A549 (cell line): Measurements from ENCODE around the gene MPST. TPM values are rescaled to one million over a fixed set of nuclear protein-coding genes. Genes with fewer than 3 reads are reported as not detected.

Experiments
- ATAC-seq, 2 experiments: fragments of 200-7000 bp in 1 of 2; fragments of >200 bp in 1 of 2; cut with Nextera tagmentation in 1 of 2; cut with Tn5 transposase in 1 of 2; 3 replicates each; pipeline versions ENCODE4 v1.8.0 to v1.9.1; 2018 to 2020; ENCODE audit warnings: mild to moderate bottlenecking in 1 of 2, moderate library complexity in 1 of 2
- CTCF ChIA-PET: fragments of 300-600 bp; sonication (Branson Sonifier 250); formaldehyde crosslinking; extraction: SDS; loops from one replicate; lab custom pipeline; 2021; ENCODE audit warnings: antibody characterized with exemption, inconsistent platforms; lab: Yijun Ruan, JAX
- POLR2A ChIA-PET: fragments of 350-600 bp; formaldehyde crosslinking; extraction: SDS; loops from one replicate; lab custom pipeline; 2021; ENCODE audit warnings: antibody characterized with exemption, inconsistent platforms; lab: Yijun Ruan, JAX
- DNase-seq, 2 experiments: peaks; one replicate each; pipeline versions ENCODE4 v3.0.0 to v3.0.0-alpha.2; 2011 to 2016; ENCODE audit warnings: low read depth in 1 of 2, low spot score in 1 of 2
- FAIRE-seq: peaks from 2 replicates; lab custom pipeline; 2011; peaks lifted over from hg19 to GRCh38; lab: Jason Lieb, UNC
- H3K27ac ChIP-seq, 2 experiments: fragments of >200 bp; sonication (Bioruptor Twin); formaldehyde crosslinking; 3 replicates each; pipeline ENCODE4 v1.5.1; 2016 to 2017
- H3K4me1 ChIP-seq: fragments of >200 bp; sonication (Bioruptor Twin); formaldehyde crosslinking; 3 replicates; pipeline ENCODE4 v1.6.1; 2016
- H3K4me2 ChIP-seq: fragments of >200 bp; sonication (Bioruptor Twin); formaldehyde crosslinking; 3 replicates; pipeline ENCODE4 v1.6.1; 2016
- H3K4me3 ChIP-seq: fragments of >200 bp; sonication (Bioruptor Twin); formaldehyde crosslinking; 3 replicates; pipeline ENCODE4 v1.5.1; 2016
- H3K9me3 ChIP-seq: fragments of >200 bp; sonication (Bioruptor Twin); formaldehyde crosslinking; 3 replicates; pipeline ENCODE4 v1.6.1; 2016
- ATOH8 ChIP-seq: fragments of 250-450 bp; sonication (Bioruptor Pico); IDR thresholded peaks from 2 replicates; pipeline ENCODE4 v1.5.0; 2020; ENCODE audit warnings: low read depth, mild to moderate bottlenecking, moderate library complexity
- BHLHE40 ChIP-seq: IDR thresholded peaks from 2 replicates; pipeline ENCODE4 v1.6.1; 2012; ENCODE audit warnings: low read depth, low read length, inconsistent platforms
- CBX2 ChIP-seq: fragments of 200-600 bp; sonication (generic); IDR thresholded peaks from 2 replicates; pipeline ENCODE4 v1.6.1; 2016; ENCODE audit warnings: low read depth, mild to moderate bottlenecking, borderline replicate concordance
- CBX8 ChIP-seq: fragments of 200-600 bp; sonication (generic); IDR thresholded peaks from 2 replicates; pipeline ENCODE4 v1.6.1; 2016
- CEBPB ChIP-seq, 2 experiments: fragments of >200 bp in 1 of 2; sonication (Bioruptor Twin) in 1 of 2; formaldehyde crosslinking in 1 of 2; IDR thresholded peaks; 2 replicates each; pipeline ENCODE4 v1.6.1; 2012 to 2016
- EHF ChIP-seq: fragments of 250-450 bp; sonication (Bioruptor Pico); IDR thresholded peaks from 2 replicates; pipeline ENCODE4 v1.5.0; 2020; ENCODE audit warnings: mild to moderate bottlenecking
- EHMT2 ChIP-seq: fragments of 200-600 bp; sonication (generic); IDR thresholded peaks from 2 replicates; pipeline ENCODE4 v1.6.1; 2016; ENCODE audit warnings: antibody characterized with exemption, low read depth, mild to moderate bottlenecking, moderate library complexity
- EP300 ChIP-seq, 2 experiments: fragments of >200 bp; sonication (Bioruptor Twin); formaldehyde crosslinking; IDR thresholded peaks; 2 replicates in 1 of 2; 3 replicates in 1 of 2; pipeline ENCODE4 v1.6.1; 2016 to 2017
- HOXA7 ChIP-seq: fragments of 250-450 bp; sonication (Bioruptor Pico); IDR thresholded peaks from 2 replicates; pipeline ENCODE4 v1.5.0; 2020; ENCODE audit warnings: mild to moderate bottlenecking, moderate library complexity
- HOXB13 ChIP-seq: fragments of 250-450 bp; sonication (Bioruptor Pico); IDR thresholded peaks from 2 replicates; pipeline ENCODE4 v1.5.0; 2020; ENCODE audit warnings: low read depth, mild to moderate bottlenecking, moderate library complexity
- JUNB ChIP-seq: fragments of >200 bp; sonication (Bioruptor Twin); formaldehyde crosslinking; IDR thresholded peaks from 2 replicates; pipeline ENCODE4 v1.6.1; 2016
- KDM1A ChIP-seq: fragments of 200-600 bp; sonication (generic); IDR thresholded peaks from 2 replicates; pipeline ENCODE4 v1.6.1; 2016; ENCODE audit warnings: low read depth, mild to moderate bottlenecking
- KDM5A ChIP-seq: fragments of 200-600 bp; sonication (generic); IDR thresholded peaks from 2 replicates; pipeline ENCODE4 v1.6.1; 2016; ENCODE audit warnings: antibody characterized with exemption, mild to moderate bottlenecking
- MAFK ChIP-seq: fragments of 450-650 bp; IDR thresholded peaks from 2 replicates; pipeline ENCODE4 v1.6.1; 2014; ENCODE audit not compliant: partially characterized antibody
- NFE2L2 ChIP-seq: fragments of 150-350 bp; conservative IDR thresholded peaks from 2 replicates; pipeline ENCODE4 v1.6.1; 2014; ENCODE audit warnings: low read length
- PBX3 ChIP-seq: IDR thresholded peaks from 2 replicates; pipeline ENCODE4 v1.6.1; 2012
- RAD21 ChIP-seq, 2 experiments: fragments of >200 bp in 1 of 2; sonication (Bioruptor Twin) in 1 of 2; formaldehyde crosslinking in 1 of 2; IDR thresholded peaks in 1 of 2; conservative IDR thresholded peaks in 1 of 2; 2 replicates in 1 of 2; 3 replicates in 1 of 2; pipeline ENCODE4 v1.6.1; 2012 to 2018; ENCODE audit warnings: inconsistent platforms in 1 of 2
- RNF2 ChIP-seq: fragments of 200-600 bp; sonication (generic); IDR thresholded peaks from 2 replicates; pipeline ENCODE4 v1.6.1; 2016; ENCODE audit warnings: low read depth, mild to moderate bottlenecking, antibody characterized with exemption, moderate library complexity, borderline replicate concordance
- SREBF2 ChIP-seq: fragments of 450-650 bp; IDR thresholded peaks from 2 replicates; pipeline ENCODE4 v1.6.1; 2014; ENCODE audit warnings: mild to moderate bottlenecking, moderate library complexity
- ZFP36 ChIP-seq: fragments of 450-650 bp; IDR thresholded peaks from 2 replicates; pipeline ENCODE4 v1.6.1; 2014; ENCODE audit warnings: borderline replicate concordance; ENCODE audit not compliant: partially characterized antibody
- whole genome bisulfite sequencing: methylation state at CpG from one replicate; pipeline ENCODE4 v1.1.6; 2017; ENCODE audit errors: missing lambda C conversion rate; 5-methylcytosine and 5-hydroxymethylcytosine counted together
- polyA plus RNA-seq, 4 experiments: library from polyadenylated mRNA; depleted of rRNA in 3 of 4; stranded (reverse); fragments of >200 nt; fragmentation: RNase III in 1 of 4; extraction: RNeasy Plus Mini Kit Qiagen cat#74134 plus additional on column Dnase treatment in 1 of 4; gene quantifications; 2 replicates in 3 of 4; 3 replicates in 1 of 4; pipeline ENCODE4 v1.2.3, GENCODE V29; 2011 to 2017
- TF ChIP-seq, protein P1 (sequence below): fragments of 450-650 bp; IDR thresholded peaks from 2 replicates; pipeline ENCODE4 v1.6.1; 2014; ENCODE audit warnings: antibody characterized with exemption
- TF ChIP-seq, protein P2 (sequence below): fragments of 250-450 bp; sonication (Bioruptor Pico); IDR thresholded peaks from 2 replicates; pipeline ENCODE4 v1.5.0; 2021; ENCODE audit warnings: mild to moderate bottlenecking, moderate library complexity, borderline replicate concordance
- TF ChIP-seq, protein P3 (sequence below): fragments of 150-350 bp; IDR thresholded peaks from 2 replicates; pipeline ENCODE4 v1.6.1; 2014; ENCODE audit warnings: low read depth, mild to moderate bottlenecking, low read length

The MPST gene
- polyA plus RNA-seq, 2 of the 4 experiments (the other 2 are of a cell fraction) = 44.2 to 63.3 TPM

- CTCF ChIA-PET = interaction anchor here (0.9 to 1.6 kb wide), 3 partner anchors 14 to 32 kb away, joined by 3 to 5 read pairs (median 4); no protein-coding TSS in a partner anchor
- H3K4me3 ChIP-seq = no peak overlapping the region
These were observed 7.2 kb upstream of the MPST start for GRCh38 chr22:37012262-37012904.

DNA sequence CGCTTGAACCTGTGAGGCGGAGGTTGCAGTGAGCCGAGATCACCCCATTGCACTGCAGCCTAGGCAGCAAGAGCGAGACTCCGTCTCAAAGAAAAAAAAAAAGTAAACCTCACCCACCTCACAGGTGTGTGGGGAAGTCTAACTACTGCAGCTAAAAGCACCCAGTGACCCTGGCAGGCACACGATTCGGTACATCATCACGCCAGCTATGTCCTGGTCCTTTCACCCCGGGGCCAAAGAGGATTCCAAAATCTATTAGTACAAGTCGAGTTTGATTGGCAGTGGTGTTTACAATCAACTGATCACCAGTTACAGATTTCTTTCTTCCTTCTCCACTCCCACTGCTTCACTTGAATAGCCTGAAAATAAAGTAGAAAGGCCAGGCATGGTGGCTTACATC, 6.6 kb upstream of the MPST start:
- POLR2A ChIA-PET = no interaction called here

More at GRCh38 chr22:37012262-37012904, 7.2 kb upstream of the MPST start:
- H3K9me3 ChIP-seq = no peaks in the 10 kb centered on the region
- 75% methylated on average over 8 of the region's 9 CpGs for WGBS
- no peak for FAIRE-seq
- no peak overlapping the region for H3K4me2 ChIP-seq
- H3K4me1 ChIP-seq = peaks cover 18% of the 10 kb centered on the region
- DNase-seq = no peak
- H3K27ac ChIP-seq = peak overlapping the region in 1 of 2 experiments; percentile 53; a peak in 2 of 6 replicates
- TF ChIP-seq, protein P1, sequence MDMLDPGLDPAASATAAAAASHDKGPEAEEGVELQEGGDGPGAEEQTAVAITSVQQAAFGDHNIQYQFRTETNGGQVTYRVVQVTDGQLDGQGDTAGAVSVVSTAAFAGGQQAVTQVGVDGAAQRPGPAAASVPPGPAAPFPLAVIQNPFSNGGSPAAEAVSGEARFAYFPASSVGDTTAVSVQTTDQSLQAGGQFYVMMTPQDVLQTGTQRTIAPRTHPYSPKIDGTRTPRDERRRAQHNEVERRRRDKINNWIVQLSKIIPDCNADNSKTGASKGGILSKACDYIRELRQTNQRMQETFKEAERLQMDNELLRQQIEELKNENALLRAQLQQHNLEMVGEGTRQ = no peak
- TF ChIP-seq RNF2 = no peak
- TF ChIP-seq, protein P2, sequence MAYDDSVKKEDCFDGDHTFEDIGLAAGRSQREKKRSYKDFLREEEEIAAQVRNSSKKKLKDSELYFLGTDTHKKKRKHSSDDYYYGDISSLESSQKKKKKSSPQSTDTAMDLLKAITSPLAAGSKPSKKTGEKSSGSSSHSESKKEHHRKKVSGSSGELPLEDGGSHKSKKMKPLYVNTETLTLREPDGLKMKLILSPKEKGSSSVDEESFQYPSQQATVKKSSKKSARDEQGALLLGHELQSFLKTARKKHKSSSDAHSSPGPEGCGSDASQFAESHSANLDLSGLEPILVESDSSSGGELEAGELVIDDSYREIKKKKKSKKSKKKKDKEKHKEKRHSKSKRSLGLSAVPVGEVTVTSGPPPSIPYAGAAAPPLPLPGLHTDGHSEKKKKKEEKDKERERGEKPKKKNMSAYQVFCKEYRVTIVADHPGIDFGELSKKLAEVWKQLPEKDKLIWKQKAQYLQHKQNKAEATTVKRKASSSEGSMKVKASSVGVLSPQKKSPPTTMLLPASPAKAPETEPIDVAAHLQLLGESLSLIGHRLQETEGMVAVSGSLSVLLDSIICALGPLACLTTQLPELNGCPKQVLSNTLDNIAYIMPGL (CRISPR knock-in tag) = no peak
- TF ChIP-seq SREBF2 = no peak
- TF ChIP-seq EHMT2 = no peak
- TF ChIP-seq PBX3 = no peak
- TF ChIP-seq JUNB = no peak
- TF ChIP-seq ZFP36 = no peak
- no peak for TF ChIP-seq ATOH8 (CRISPR knock-in tag)
- TF ChIP-seq HOXA7 = no peak
- no peak for TF ChIP-seq EHF
- TF ChIP-seq CBX2 = no peak
- POLR2A ChIA-PET = no interaction called here
- ATAC-seq = no peak; a peak in 1 of 6 replicates

More for the DNA sequence above, 6.6 kb upstream of the MPST start:
- DNase-seq (no peak), ATAC-seq (no peak), FAIRE-seq (no peak)
- TF ChIP-seq KDM1A = no peak
- TF ChIP-seq CBX2 = no peak
- TF ChIP-seq RAD21 (conservative IDR thresholded peaks at IDR 0.05 in 1 of 2, IDR thresholded peaks at IDR 0.05 in 1 of 2) = no peak
- no peak for TF ChIP-seq CEBPB (IDR thresholded peaks at IDR 0.05)
- no peak for TF ChIP-seq MAFK
- no peak for TF ChIP-seq EP300 (IDR thresholded peaks at IDR 0.05)
- TF ChIP-seq BHLHE40 = no peak
- TF ChIP-seq NFE2L2 = no peak
- TF ChIP-seq HOXB13 (CRISPR knock-in tag) = no peak
- no peak for TF ChIP-seq KDM5A
- TF ChIP-seq, protein P1 = no peak
- TF ChIP-seq, protein P3, sequence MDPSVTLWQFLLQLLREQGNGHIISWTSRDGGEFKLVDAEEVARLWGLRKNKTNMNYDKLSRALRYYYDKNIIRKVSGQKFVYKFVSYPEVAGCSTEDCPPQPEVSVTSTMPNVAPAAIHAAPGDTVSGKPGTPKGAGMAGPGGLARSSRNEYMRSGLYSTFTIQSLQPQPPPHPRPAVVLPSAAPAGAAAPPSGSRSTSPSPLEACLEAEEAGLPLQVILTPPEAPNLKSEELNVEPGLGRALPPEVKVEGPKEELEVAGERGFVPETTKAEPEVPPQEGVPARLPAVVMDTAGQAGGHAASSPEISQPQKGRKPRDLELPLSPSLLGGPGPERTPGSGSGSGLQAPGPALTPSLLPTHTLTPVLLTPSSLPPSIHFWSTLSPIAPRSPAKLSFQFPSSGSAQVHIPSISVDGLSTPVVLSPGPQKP = no peak
- no peak for TF ChIP-seq CBX8
- TF ChIP-seq, protein P2 (CRISPR knock-in tag) = no peak
- no peak overlapping the region for H3K27ac ChIP-seq
- H3K9me3 ChIP-seq = no peaks in the 10 kb centered on the region
- H3K4me3 ChIP-seq = no peak overlapping the region
- 71% methylated on average over 10 of the region's 10 CpGs for WGBS
- no peak overlapping the region for H3K4me2 ChIP-seq
- H3K4me1 ChIP-seq = peaks cover 23% of the 10 kb centered on the region
- CTCF ChIA-PET = interaction anchor here (0.9 to 1.6 kb wide), 3 partner anchors 13 to 31 kb away, joined by 3 to 5 read pairs (median 4); no protein-coding TSS in a partner anchor
